Activated CD4-positive, CD25-positive, alpha-beta regulatory T cell treated with anti-CD3 and anti-CD28 coated beads, Interleukin-2, amount 50 U/mL, for 24 hours (primary cell): ENCODE results near the gene NAPA.
"Not testable (repeated sequence)": the region's sequence is repeated elsewhere in the genome, so short reads cannot be mapped to it uniquely, and the experiment has no call there.

Experiments
- ATAC-seq, 2 donors: fragments of 150-1000 bp; cut with Tn5 transposase; one replicate each; pipeline ENCODE4 v1.10.0; 2021; ENCODE audit warnings: mild to moderate bottlenecking in 1 of 2, moderate library complexity in 1 of 2

NAPA gene

GRCh38 chr19:47499371-47499770 lies 15.5 kb downstream of the NAPA start:
- no peak for ATAC-seq

DNA sequence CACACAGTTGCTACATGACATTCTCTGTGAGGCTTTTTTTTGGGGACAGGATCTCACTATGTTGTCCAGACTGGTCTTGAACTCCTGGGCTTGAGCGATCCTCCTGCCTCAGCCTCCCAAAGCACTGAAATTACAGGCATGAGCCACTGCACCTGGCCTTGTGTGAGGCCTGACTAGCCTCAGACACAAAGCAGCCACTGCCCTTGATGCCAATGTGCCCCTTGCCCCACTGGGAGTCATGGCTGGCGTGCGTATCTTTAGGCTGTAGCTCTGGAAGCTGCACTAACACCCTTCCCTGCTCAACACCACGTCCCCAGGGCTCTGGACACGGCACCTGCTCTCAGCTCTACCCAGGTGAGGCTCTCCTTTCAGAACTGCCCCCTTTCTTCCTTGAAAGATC lies 16.3 kb downstream of the NAPA start:
- no peak for ATAC-seq

GRCh38 chr19:47497821-47498520 lies 16.9 kb downstream of the NAPA start:
- ATAC-seq: no peak

GRCh38 chr19:47497050-47497766 lies 17.7 kb downstream of the NAPA start:
- no peak for ATAC-seq

- no peak for ATAC-seq
These were observed 19.1 kb downstream of the NAPA start for GRCh38 chr19:47495478-47496372.

- no peak for ATAC-seq
These were observed 20.1 kb downstream of the NAPA start for GRCh38 chr19:47494729-47495128.

DNA sequence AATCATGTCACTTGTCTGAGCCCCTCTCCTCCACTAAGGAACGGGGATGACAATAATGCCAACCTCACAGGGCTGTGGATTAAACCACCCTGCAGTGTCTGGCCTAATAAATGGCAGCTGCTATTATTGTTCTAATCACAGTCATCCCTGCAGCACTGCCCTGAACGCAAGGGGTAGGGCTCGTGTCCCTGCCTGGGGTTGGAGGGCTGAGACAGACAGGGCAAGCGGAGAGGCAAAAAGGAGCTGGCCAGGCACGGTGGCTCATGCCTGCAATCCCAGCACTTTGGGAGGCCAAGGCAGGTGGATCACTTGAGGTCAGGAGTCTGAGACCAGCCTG lies 20.7 kb downstream of the NAPA start:
- no peak for ATAC-seq

DNA sequence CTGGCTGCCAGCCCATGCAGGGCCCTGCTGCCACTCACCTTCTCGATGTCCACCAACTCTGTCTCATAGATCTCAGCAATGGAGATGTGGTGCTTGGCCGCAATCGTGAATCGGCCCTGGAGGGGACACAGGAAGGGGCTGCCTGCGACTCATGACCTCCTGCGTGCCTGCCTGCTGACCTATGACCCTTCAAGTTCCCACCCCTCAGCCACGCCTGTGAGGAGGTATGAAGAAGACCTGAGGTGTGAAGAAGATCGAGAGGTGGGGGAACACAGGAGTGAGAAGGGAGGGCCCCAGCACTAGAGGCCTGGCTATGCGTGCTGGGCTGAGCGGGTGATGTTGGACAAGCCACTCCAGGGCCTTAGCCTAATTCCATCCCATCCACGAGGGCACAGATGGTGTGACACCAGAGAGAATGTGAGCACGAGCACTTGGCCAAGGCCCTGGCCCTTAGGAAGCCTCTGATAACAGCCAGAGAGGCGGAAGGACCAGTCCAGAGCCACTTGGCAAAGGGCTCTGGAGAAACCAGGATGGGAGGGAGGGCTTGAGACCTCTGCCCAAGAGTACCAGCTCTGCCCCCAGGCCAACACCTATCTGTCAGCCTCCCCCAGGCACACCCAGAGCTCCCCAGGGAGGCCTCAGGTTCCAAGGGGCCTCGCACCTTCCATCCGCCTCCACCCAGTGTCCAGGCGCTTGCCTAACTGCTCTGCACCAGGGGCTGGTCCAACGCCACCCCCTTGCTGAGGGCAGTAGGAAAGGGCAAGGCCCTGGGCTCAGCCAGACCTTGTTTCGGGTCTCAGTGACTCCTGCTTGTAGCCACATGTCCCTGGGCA lies 21.3 kb downstream of the NAPA start:
- no peak for ATAC-seq

GRCh38 chr19:47492571-47493377 lies 22.1 kb downstream of the NAPA start:
- no peak for ATAC-seq

GRCh38 chr19:47492137-47492533 lies 22.7 kb downstream of the NAPA start:
- no peak for ATAC-seq

- ATAC-seq: no peak
These were observed 23.3 kb downstream of the NAPA start for GRCh38 chr19:47491358-47492136.

DNA sequence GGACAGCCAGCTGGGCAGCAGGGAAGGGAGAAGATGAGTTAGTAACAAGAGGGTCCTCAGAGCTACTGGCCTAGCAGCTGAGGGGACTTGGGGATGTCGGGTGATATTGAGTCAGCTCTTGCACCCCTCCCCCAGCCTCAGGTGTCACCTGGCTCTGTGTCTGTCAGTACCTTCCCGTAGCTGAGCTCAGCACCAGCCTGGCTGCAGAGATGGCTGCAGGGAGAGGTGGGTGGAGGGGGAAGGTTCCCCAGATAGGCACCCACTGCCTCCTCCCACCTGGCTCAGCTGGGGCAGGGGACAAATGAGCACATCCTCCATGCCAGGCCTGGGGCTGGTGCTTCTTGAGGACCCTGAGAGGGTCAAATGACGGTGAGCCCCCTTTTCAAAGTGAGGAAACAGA lies 24.0 kb downstream of the NAPA start:
- no peak for ATAC-seq

- no peak for ATAC-seq
These were observed 24.8 kb downstream of the NAPA start for GRCh38 chr19:47490031-47490430.

- no peak for ATAC-seq
These were observed 25.6 kb downstream of the NAPA start for GRCh38 chr19:47489072-47489914.

- ATAC-seq: no peak
These were observed 27.0 kb downstream of the NAPA start for GRCh38 chr19:47487551-47488515.

DNA sequence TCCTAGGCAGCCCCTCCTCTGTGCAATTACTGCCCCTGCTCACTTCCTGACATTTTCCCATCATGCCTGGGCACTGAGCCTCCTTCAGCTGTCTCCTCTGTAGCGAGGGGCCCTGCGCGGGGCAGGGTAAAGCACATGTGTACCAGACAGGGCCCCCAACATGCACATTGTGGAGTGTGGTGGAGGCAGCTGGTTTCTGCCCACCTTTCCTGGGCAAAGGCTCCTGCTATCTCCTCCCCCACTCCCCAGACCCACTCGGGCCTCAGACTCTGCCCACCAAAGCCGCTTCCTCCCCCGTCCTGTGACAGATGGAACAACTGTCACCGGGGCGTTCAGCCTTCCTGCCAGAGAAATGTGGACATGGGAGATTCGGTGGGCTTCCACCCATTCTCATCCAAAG lies 28.0 kb downstream of the NAPA start:
- no peak for ATAC-seq

DNA sequence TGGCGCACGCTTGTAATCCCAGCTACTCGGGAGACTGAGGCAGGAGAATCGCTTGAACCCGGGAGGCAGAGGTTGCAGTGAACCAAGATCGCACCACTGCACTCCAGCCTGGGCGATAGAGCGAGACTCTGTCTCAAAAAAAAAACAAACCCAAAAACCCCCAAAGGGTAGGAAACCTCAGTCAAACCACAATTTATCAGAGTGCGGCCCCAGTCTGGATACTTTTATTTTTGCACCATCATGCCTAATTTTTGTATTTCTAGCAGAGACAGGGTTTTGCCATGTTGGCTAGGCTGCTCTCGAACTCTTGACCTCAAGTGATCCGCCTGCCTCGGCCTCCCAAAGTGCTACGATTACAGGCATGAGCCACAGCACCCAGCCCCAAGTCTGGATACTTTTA lies 28.6 kb downstream of the NAPA start:
- not testable (repeated sequence) for ATAC-seq

DNA sequence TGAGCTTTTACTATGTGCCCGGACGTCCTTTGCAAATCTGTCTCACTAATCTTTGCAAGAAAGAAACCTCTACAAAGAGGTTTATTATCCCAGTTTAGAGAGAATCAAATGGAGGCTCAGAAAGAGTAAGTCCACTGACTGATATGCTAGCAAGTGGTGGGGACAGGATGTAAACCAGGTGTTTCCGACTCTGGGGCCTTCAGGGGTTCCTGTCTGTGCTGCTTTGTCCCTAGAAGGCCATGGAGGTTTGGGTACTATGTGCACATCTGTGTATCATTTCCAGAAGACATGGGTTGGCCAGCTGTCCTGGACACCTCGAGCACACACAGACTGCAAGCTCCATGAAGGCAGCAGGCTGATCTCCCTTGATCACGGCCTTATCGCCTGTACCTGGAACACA lies 29.7 kb downstream of the NAPA start:
- no peak for ATAC-seq
